PC-3 (cell line): Measurements from ENCODE around the gene LMTK3. TPM values are rescaled to one million over a fixed set of nuclear protein-coding genes. Genes with fewer than 3 reads are reported as not detected.
"Not testable (repeated sequence)": the region's sequence is repeated elsewhere in the genome, so short reads cannot be mapped to it uniquely, and the experiment has no call there.

Experiments used
- ATAC-seq: fragments of 200-7000 bp; cut with Tn5 transposase; 2 replicates; pipeline ENCODE4 v1.9.1; 2020; ENCODE audit warnings: mild to moderate bottlenecking, moderate library complexity
- BruUV-seq: library from RNA; stranded (reverse); fragments of 400-500 nt; replicated peaks from 2 replicates; lab custom pipeline; 2021; lab: Mats Ljungman, UMichigan
- CTCF ChIA-PET: fragments of 300-600 bp; sonication (Branson Sonifier 250); formaldehyde crosslinking; loops from one replicate; lab custom pipeline; 2022; ENCODE audit warnings: antibody characterized with exemption; lab: Charles Lee
- POLR2A ChIA-PET: fragments of 300-600 bp; sonication (Branson Sonifier 250); formaldehyde crosslinking; loops from one replicate; lab custom pipeline; 2022; ENCODE audit warnings: antibody characterized with exemption; ENCODE audit not compliant: unreplicated experiment; lab: Charles Lee
- DNase-seq: peaks from one replicate; pipeline ENCODE4 v3.0.0-alpha.2; 2015
- H2AFZ ChIP-seq: fragments of 300-600 bp; sonication (generic); 2 replicates; pipeline ENCODE4 v1.6.0; 2016; ENCODE audit warnings: antibody characterized with exemption, low read length
- H3F3A ChIP-seq: fragments of 300-600 bp; sonication (generic); one replicate; pipeline ENCODE4 v1.6.0; 2017; ENCODE audit warnings: antibody characterized with exemption, low read length, control low read depth, mild to moderate bottlenecking; ENCODE audit not compliant: unreplicated experiment
- H3K27ac ChIP-seq: fragments of 300-600 bp; sonication (generic); 2 replicates; pipeline ENCODE4 v1.5.1; 2016; ENCODE audit warnings: mild to moderate bottlenecking, low read length
- H3K27me3 ChIP-seq: fragments of 300-600 bp; sonication (generic); 2 replicates; pipeline ENCODE4 v1.6.1; 2016; ENCODE audit warnings: low read length, mixed read lengths
- H3K36me3 ChIP-seq: fragments of 300-600 bp; sonication (generic); 2 replicates; pipeline ENCODE4 v1.6.1; 2016; ENCODE audit warnings: low read depth, mixed run types, low read length, mixed read lengths
- H3K4me1 ChIP-seq: fragments of 300-600 bp; sonication (generic); 2 replicates; pipeline ENCODE4 v1.5.1; 2016; ENCODE audit warnings: low read length; ENCODE audit not compliant: insufficient read depth
- H3K4me2 ChIP-seq: fragments of 300-600 bp; sonication (generic); 2 replicates; pipeline ENCODE4 v1.6.0; 2016; ENCODE audit warnings: low read length
- H3K4me3 ChIP-seq: fragments of 300-600 bp; sonication (generic); 2 replicates; pipeline ENCODE4 v1.5.1; 2016; ENCODE audit warnings: mild to moderate bottlenecking, low read length, mixed read lengths
- H3K79me2 ChIP-seq: fragments of 300-600 bp; sonication (generic); 2 replicates; pipeline ENCODE4 v1.6.1; 2017; ENCODE audit warnings: low read length, mixed read lengths
- H3K9ac ChIP-seq: fragments of 300-600 bp; sonication (generic); 2 replicates; pipeline ENCODE4 v1.6.0; 2016; ENCODE audit warnings: mild to moderate bottlenecking, low read length
- H3K9me2 ChIP-seq: fragments of 300-600 bp; sonication (generic); replicated peaks from 2 replicates; pipeline ENCODE4 v1.6.1; 2016; ENCODE audit warnings: mixed run types, low read length, mixed read lengths
- H3K9me3 ChIP-seq: fragments of 300-600 bp; sonication (generic); 2 replicates; pipeline ENCODE4 v1.6.1; 2016; ENCODE audit warnings: low read length, mixed read lengths
- H4K20me1 ChIP-seq: fragments of 300-600 bp; sonication (generic); 2 replicates; pipeline ENCODE4 v1.6.1; 2016; ENCODE audit warnings: low read length, mixed read lengths
- EZH2 ChIP-seq: fragments of 300-600 bp; sonication (generic); IDR thresholded peaks from one replicate; pipeline ENCODE4 v1.6.1; 2017; ENCODE audit warnings: antibody characterized with exemption, mild to moderate bottlenecking, low read length; ENCODE audit not compliant: unreplicated experiment
- EZH2phosphoT487 ChIP-seq: fragments of 300-600 bp; sonication (generic); IDR thresholded peaks from 2 replicates; pipeline ENCODE4 v1.6.1; 2018; ENCODE audit warnings: mild to moderate bottlenecking, antibody characterized with exemption, low read length, borderline replicate concordance
- intact Hi-C: fragments of 100-400 bp; cut with micrococcal nuclease; formaldehyde crosslinking; loops from 2 replicates; pipeline ENCODE4 v1.9.0; 2023
- total RNA-seq: library from RNA; depleted of rRNA; stranded (reverse); fragments of >200 nt; gene quantifications from 2 replicates; pipeline ENCODE4 v1.2.3, GENCODE V29; 2014
- TF ChIP-seq, protein P1 (sequence below): fragments of 300-600 bp; sonication (generic); conservative IDR thresholded peaks from 2 replicates; pipeline ENCODE4 v1.5.1; 2017; ENCODE audit warnings: antibody characterized with exemption, low read depth, mild to moderate bottlenecking, low read length

Gene LMTK3
- total RNA-seq, 1 experiment from 2014 or later = 4.8 TPM

DNA sequence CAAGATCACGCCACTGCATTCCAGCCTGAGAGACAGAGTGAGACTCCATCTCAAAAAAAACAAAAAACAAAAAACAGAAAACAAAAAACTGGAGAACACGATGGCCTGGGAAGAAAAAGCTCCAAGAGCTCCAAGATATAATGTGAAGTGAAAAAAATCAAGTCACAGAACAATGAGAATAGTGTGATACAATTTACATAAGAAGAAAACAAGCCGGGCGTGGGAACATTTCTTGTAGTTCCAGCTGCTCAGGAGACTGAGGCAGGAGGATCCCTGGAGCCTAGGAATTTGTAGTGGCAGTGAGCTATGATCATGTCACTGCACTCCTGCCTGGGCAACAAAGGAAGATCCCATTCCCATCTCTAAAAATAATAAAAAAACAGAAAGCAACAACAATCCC lies 8.5 kb upstream of the LMTK3 start:
- H3K9me3 ChIP-seq = no peaks in the 10 kb centered on the region
- TF ChIP-seq EZH2phosphoT487 (no peak), EZH2 (no peak)
- TF ChIP-seq, protein P1, sequence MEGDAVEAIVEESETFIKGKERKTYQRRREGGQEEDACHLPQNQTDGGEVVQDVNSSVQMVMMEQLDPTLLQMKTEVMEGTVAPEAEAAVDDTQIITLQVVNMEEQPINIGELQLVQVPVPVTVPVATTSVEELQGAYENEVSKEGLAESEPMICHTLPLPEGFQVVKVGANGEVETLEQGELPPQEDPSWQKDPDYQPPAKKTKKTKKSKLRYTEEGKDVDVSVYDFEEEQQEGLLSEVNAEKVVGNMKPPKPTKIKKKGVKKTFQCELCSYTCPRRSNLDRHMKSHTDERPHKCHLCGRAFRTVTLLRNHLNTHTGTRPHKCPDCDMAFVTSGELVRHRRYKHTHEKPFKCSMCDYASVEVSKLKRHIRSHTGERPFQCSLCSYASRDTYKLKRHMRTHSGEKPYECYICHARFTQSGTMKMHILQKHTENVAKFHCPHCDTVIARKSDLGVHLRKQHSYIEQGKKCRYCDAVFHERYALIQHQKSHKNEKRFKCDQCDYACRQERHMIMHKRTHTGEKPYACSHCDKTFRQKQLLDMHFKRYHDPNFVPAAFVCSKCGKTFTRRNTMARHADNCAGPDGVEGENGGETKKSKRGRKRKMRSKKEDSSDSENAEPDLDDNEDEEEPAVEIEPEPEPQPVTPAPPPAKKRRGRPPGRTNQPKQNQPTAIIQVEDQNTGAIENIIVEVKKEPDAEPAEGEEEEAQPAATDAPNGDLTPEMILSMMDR = no peak
- ATAC-seq = no peak

DNA sequence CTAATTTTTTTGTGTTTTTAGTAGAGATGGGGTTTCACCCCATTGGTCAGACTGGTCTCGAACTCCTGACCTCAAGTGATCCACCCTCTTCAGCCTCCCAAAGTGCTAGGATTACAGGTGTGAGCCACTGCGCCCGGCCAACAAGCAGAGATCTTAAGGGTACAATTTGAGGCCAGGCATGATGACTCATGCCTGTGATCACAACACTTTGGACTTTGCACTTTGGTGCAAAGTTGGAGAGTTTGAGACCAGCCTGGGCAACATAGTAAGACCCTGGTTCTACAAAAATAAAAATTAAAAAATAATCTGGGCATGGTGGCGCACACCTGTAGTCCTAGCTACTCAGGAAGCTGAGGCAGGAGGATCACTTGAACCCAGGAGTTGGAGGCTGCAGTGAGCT lies 7.8 kb upstream of the LMTK3 start:
- intact Hi-C loops, H3K4me1 ChIP-seq, H3F3A ChIP-seq, H4K20me1 ChIP-seq, POLR2A ChIA-PET, H3K9me3 ChIP-seq, H3K9me2 ChIP-seq, H3K9ac ChIP-seq, H3K36me3 ChIP-seq, DNase-seq, H3K4me3 ChIP-seq, CTCF ChIA-PET, H3K4me2 ChIP-seq, H3K79me2 ChIP-seq, ATAC-seq, BruUV-seq, H2AFZ ChIP-seq, H3K27me3 ChIP-seq, H3K27ac ChIP-seq: not testable (repeated sequence)

More for the DNA sequence above, 8.5 kb upstream of the LMTK3 start:
- intact Hi-C loops = no loop called here
- Histone ChIP-seq H3K9ac (no peak overlapping the region), H3K27me3 (no peaks in the 10 kb centered on the region), H3K36me3 (no peaks in the 10 kb centered on the region), H3K4me1 (no peaks in the 10 kb centered on the region), H3F3A (no peaks in the 10 kb centered on the region), H4K20me1 (no peaks in the 10 kb centered on the region), H3K4me2 (no peak overlapping the region), H3K27ac (no peak overlapping the region), H3K4me3 (no peak overlapping the region), H3K79me2 (no peaks in the 10 kb centered on the region), H3K9me2 (no peaks in the 10 kb centered on the region), H2AFZ (no peak overlapping the region)
- ChIA-PET CTCF (no interaction called here), POLR2A (no interaction called here)
- BruUV-seq = no TSS peak
- no peak for DNase-seq

DNA sequence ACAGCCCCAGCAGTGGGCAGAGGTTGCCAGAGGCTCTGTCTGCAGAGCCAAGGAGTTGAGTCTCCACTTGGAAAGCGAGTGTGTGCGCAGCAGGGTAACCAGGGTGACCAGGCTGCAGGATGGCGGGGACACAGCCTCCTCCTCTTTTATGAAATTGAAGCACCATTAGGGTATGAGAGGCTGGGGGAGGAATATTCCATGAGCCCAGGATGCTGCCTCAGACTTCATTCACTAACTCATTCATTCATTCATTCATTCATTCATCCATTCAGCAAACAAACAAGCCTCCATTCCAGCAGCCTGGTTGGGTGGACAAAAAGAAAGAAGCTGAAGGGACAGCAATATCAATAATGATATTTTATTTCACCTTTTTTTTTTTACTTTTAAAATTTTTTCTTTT lies 6.6 kb upstream of the LMTK3 start:
- ChIA-PET POLR2A (no interaction called here), CTCF (no interaction called here)
- Histone ChIP-seq H3K4me2 (no peak overlapping the region), H3K4me3 (no peak overlapping the region), H3K4me1 (no peaks in the 10 kb centered on the region; the same call in 1 of the 2 replicates), H3K9ac (no peak overlapping the region), H3K79me2 (no peaks in the 10 kb centered on the region), H3K27ac (no peak overlapping the region), H4K20me1 (no peaks in the 10 kb centered on the region), H3F3A (no peaks in the 10 kb centered on the region), H3K36me3 (no peaks in the 10 kb centered on the region), H2AFZ (no peak overlapping the region), H3K9me2 (no peaks in the 10 kb centered on the region), H3K9me3 (no peaks in the 10 kb centered on the region), H3K27me3 (no peaks in the 10 kb centered on the region)
- intact Hi-C loops = no loop called here
- ATAC-seq = no peak
- BruUV-seq = no TSS peak
- no peak for DNase-seq
- TF ChIP-seq, protein P1 = no peak
- TF ChIP-seq EZH2 (no peak), EZH2phosphoT487 (no peak)
